Measurements from ENCODE around the gene EMC6. TPM values are rescaled to one million over a fixed set of nuclear protein-coding genes. Genes with fewer than 3 reads are reported as not detected.
A peak's percentile ranks its signal among the peaks of the same experiment; 100 is the strongest.

EMC6 gene
- total RNA-seq, 1 donor from 2014 or later, result 43.0 TPM

DNA sequence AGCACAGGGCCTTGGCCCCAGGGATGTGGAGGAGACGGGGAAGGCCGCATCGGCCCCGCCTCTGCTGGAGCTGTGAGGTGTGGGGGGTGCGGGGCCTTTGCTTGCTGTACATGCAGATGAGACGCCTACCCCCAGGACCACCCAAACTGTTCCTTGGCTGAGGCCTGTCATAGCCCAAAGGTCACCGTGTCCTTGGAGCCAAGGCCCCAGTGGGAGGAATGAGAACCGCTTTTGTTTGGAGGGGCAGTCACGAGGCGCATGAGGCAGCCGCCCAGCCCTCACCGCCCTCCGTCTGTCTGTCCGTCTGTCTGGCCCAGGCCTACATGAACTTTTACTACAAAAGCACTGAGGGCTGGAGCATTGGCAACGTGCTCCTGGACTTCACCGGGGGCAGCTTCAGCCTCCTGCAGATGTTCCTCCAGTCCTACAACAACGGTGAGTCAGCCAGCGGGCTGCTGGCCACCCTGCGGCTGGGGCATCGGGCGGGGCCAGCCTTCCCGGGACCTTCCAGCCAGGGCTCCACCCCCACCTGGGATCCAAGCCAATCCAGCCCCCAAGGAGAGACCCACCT lies 9.0 kb upstream of the EMC6 start:
- no peaks in the 10 kb centered on the region for H3K4me1 Mint-ChIP-seq (ENCODE audit: unreplicated experiment)
- no peak overlapping the region for H3K4me3 Mint-ChIP-seq (ENCODE audit: unreplicated experiment)
- TF ChIP-seq, protein P1, sequence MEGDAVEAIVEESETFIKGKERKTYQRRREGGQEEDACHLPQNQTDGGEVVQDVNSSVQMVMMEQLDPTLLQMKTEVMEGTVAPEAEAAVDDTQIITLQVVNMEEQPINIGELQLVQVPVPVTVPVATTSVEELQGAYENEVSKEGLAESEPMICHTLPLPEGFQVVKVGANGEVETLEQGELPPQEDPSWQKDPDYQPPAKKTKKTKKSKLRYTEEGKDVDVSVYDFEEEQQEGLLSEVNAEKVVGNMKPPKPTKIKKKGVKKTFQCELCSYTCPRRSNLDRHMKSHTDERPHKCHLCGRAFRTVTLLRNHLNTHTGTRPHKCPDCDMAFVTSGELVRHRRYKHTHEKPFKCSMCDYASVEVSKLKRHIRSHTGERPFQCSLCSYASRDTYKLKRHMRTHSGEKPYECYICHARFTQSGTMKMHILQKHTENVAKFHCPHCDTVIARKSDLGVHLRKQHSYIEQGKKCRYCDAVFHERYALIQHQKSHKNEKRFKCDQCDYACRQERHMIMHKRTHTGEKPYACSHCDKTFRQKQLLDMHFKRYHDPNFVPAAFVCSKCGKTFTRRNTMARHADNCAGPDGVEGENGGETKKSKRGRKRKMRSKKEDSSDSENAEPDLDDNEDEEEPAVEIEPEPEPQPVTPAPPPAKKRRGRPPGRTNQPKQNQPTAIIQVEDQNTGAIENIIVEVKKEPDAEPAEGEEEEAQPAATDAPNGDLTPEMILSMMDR (IDR thresholded peaks at IDR 0.05; ENCODE audit: unreplicated experiment), result no peak
- peaks cover 10% of the 10 kb centered on the region for H3K27me3 Mint-ChIP-seq (ENCODE audit: unreplicated experiment)
- no peaks in the 10 kb centered on the region for H3K9me3 Mint-ChIP-seq (ENCODE audit: unreplicated experiment)
- H3K36me3 Mint-ChIP-seq (ENCODE audit: low read depth, unreplicated experiment), result peaks cover 11% of the 10 kb centered on the region
- no peak overlapping the region for H3K27ac Mint-ChIP-seq (ENCODE audit: unreplicated experiment)
- DNase-seq (ENCODE audit: low spot score), result no peak

DNA sequence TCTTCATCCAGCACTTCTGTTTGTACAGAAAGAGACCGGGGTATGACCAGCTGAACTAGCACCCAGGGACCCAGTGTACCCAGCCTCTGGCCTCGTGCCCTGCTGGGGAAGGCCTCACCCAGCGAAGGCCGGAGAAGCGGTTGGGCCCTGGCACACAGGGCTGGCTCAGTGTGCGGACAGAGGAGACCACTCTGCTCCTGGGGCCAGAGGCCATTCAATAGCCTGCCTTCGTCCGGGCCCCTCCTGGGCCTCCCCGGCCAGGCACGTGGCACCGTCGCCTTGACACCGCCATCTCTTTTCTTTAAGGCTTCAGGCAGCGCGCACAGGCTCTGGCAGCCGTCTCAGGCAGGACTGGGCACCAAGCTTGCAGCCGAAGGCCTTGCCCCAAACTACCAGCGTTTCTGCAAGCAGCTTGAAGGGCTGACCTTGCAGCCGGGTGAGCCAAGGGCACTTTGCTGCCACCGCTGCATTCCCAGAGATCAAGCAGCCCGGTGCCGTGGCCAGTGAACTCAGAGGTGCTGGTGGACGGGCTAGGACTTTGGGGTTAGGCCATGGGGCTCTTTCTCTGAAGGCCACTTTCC lies 8.2 kb upstream of the EMC6 start:
- Mint-ChIP-seq H3K4me1 (ENCODE audit: unreplicated experiment) (no peaks in the 10 kb centered on the region), H3K27ac (ENCODE audit: unreplicated experiment) (no peak overlapping the region), H3K4me3 (ENCODE audit: unreplicated experiment) (no peak overlapping the region), H3K9me3 (ENCODE audit: unreplicated experiment) (no peaks in the 10 kb centered on the region), H3K27me3 (ENCODE audit: unreplicated experiment) (peaks cover 14% of the 10 kb centered on the region), H3K36me3 (ENCODE audit: low read depth, unreplicated experiment) (peaks cover 16% of the 10 kb centered on the region)
- no peak for DNase-seq (ENCODE audit: low spot score)
- TF ChIP-seq, protein P1 (IDR thresholded peaks at IDR 0.05; ENCODE audit: unreplicated experiment), result no peak

DNA sequence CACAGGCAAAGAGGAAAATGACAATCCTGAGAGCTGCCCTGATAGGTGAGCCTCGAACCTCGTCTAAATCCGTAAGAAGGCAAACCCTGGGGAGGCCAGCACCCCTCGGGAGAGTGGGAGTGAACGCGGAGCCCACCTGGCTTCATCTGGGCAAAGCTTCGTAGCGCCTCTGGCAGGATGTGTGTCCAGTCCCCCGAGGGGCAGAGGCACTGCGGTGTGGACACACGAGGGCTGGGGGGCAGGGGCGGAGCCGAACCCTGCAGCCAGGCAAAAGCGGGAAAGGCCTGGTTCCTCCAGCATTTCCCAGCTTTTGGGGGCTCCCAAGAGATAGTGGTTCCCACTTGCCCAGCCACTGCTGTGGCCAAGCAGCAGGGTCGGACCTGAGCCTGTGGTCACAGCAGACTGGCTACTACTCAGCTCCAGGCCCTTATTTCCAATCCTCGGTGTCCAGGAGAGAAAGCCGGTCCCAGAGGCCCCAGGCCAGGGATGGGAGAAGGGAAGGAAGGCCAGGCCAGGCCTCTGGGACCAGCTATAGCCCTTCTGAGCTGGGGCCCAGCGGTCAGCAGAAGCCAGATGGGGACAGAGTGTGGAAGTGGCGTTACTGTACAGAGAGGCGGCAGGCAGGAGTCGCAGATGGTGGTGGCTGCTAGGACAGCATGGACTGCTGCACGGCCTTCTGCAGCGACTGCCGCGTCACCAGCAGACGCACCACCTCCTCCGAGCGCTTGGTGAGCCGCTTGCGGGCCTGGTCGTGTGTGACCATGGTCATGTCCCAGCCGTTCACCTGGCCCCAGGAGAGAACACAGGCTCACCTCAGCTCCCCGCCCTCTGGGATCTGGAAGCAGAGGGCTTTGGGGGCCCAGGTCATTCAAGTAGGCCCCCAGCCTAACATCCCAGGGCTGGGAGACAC lies 5.3 kb upstream of the EMC6 start:
- peaks cover 24% of the 10 kb centered on the region for H3K27me3 Mint-ChIP-seq (ENCODE audit: unreplicated experiment)
- peaks cover 11% of the 10 kb centered on the region for H3K4me1 Mint-ChIP-seq (ENCODE audit: unreplicated experiment)
- peaks cover 21% of the 10 kb centered on the region for H3K36me3 Mint-ChIP-seq (ENCODE audit: low read depth, unreplicated experiment)
- DNase-seq (ENCODE audit: low spot score), result no peak
- TF ChIP-seq, protein P1 (IDR thresholded peaks at IDR 0.05; ENCODE audit: unreplicated experiment), result no peak
- H3K9me3 Mint-ChIP-seq (ENCODE audit: unreplicated experiment), result no peaks in the 10 kb centered on the region
- H3K27ac Mint-ChIP-seq (ENCODE audit: unreplicated experiment), result no peak overlapping the region
- H3K4me3 Mint-ChIP-seq (ENCODE audit: unreplicated experiment), result no peak overlapping the region

DNA sequence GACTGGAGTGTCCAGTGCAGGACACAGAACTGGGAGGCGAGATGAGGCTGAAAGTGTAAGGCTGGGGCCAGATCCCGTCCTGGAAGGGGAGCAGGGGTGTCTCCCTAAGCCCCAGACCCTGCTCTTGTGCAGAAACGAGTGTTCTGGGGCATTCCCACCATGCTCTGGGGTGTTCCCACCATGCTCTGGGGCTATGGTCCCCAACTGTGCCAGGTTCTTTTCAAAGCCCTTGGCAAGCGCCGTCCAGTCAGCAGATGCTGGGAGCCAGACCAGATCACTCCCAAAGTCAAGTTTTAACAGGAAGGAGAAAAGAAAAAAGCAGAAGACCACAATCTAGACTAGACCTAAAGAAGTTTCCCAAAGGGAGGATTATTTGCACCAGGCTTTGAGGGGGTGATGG lies 2.8 kb upstream of the EMC6 start:
- TF ChIP-seq, protein P1 (IDR thresholded peaks at IDR 0.05; ENCODE audit: unreplicated experiment), result no peak
- H3K27me3 Mint-ChIP-seq (ENCODE audit: unreplicated experiment), result peaks cover 24% of the 10 kb centered on the region
- peaks cover 21% of the 10 kb centered on the region for H3K36me3 Mint-ChIP-seq (ENCODE audit: low read depth, unreplicated experiment)
- peaks cover 19% of the 10 kb centered on the region for H3K4me1 Mint-ChIP-seq (ENCODE audit: unreplicated experiment)
- peak overlapping the region; percentile 57 for H3K27ac Mint-ChIP-seq (ENCODE audit: unreplicated experiment)
- H3K9me3 Mint-ChIP-seq (ENCODE audit: unreplicated experiment), result no peaks in the 10 kb centered on the region
- peak overlapping the region; percentile 81 for H3K4me3 Mint-ChIP-seq (ENCODE audit: unreplicated experiment)
- DNase-seq (ENCODE audit: low spot score), result no peak

Measured in endothelial cell (in vitro differentiated cells).